ENCODE measurements around the gene HMGCS2. TPM values are rescaled to one million over a fixed set of nuclear protein-coding genes. Genes with fewer than 3 reads are reported as not detected.

HMGCS2 gene
- total RNA-seq = not detected in 2 replicates

DNA sequence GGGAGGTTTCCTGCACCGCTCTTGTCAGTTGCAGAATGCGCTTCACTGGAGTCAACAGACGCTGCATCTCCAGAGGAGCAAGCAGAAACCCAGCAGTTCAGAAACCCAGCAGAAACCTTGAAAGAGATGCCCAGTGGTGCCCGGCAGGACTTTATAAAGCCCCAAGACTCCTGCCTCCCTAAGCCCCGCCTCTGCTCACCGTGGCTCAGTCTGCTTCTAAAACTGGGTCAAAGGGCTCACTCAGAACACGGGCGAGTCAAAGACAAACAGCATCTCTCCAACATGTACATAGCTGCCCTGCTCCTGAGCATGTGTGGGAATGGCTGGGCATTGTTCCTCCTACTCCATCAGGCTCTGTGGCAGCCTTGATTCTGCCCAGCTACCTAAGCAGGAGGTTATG lies at the start of gene HMGCS2:
TSS of gene HMGCS2 (minus strand) at position 128 of the 400 bp plus-strand sequence. CDS start at position 67, 61 bp downstream.

DNA sequence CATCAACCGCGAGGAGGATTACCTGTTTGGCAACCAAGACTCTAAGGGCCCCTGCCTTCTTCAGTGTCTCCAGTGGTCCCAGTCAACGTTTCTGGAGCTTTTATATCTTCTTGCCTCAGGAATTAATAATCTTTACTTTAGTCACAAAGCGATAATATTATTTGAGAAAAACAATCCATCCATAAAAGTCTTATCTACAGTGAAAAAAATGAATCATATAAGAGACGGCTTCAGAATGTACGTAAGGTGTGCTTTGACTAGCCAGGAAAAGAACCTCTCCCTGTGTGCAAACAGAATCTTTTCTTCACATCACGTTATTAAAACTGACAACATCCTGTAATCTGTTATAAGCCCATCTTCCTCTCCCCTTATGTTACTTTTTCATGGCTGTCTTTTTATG lies 42.7 kb upstream of the HMGCS2 start, which contains the start of gene REG4:
TSS of gene REG4 (minus strand) at position 74 of the 400 bp plus-strand sequence. CDS start 2,691 bp downstream, outside the sequence.

DNA sequence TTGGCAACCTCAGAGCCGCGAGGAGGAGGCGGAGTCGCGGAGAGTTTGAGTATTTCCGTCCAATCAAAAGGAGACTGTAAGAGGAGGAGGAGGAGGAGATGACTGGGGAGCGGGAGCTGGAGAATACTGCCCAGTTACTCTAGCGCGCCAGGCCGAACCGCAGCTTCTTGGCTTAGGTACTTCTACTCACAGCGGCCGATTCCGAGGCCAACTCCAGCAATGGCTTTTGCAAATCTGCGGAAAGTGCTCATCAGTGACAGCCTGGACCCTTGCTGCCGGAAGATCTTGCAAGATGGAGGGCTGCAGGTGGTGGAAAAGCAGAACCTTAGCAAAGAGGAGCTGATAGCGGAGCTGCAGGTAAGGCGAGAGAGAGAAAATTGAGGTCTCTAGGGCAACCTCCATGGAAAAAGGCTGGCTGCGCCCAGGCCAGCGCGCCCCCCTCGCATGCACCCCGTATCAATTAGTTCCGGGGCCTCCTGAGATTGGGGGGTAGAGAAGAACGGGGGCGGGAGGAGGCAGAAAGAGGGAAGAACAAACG lies 56.8 kb downstream of the HMGCS2 start, which contains the start of gene PHGDH:
TSS of gene PHGDH (plus strand) at position 131 of the 538 bp plus-strand sequence. CDS start at position 220, 89 bp downstream.

Other genes starting within 250 kb of the HMGCS2 start
- gene ZNF697, start 120.6 kb downstream of the HMGCS2 start, total RNA-seq = 4.0 and 12.0 TPM in 2 replicates
- 136 and 198 TPM in 2 replicates for gene PHGDH, start 57.0 kb downstream of the HMGCS2 start, total RNA-seq
- not detected in 2 replicates for gene REG4, start 42.6 kb upstream of the HMGCS2 start, total RNA-seq
- gene ADAM30, start 127.6 kb upstream of the HMGCS2 start, total RNA-seq = not detected in 2 replicates